Measurements from ENCODE around the gene ZDHHC14.

DNA sequence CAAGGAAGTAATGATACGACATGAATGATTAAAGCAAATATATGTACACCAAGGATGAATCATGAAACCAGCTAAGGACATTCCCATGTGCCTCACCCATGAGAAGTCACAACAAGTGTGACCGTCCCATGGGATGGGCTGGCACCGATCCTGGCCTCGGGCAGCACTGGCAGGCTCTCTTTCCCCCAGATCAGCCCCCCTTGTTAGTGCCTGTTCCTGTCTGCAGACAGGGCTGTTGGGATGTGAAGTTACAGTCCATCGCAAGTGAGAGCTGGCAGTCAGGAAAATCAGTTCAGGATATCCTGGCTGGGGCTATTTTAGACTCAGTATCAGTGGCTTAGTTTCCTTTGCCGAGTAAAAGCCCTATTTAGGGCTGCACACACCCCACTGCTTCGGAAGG is 312.9 kb downstream of the ZDHHC14 start:
- TF ChIP-seq, protein P1, sequence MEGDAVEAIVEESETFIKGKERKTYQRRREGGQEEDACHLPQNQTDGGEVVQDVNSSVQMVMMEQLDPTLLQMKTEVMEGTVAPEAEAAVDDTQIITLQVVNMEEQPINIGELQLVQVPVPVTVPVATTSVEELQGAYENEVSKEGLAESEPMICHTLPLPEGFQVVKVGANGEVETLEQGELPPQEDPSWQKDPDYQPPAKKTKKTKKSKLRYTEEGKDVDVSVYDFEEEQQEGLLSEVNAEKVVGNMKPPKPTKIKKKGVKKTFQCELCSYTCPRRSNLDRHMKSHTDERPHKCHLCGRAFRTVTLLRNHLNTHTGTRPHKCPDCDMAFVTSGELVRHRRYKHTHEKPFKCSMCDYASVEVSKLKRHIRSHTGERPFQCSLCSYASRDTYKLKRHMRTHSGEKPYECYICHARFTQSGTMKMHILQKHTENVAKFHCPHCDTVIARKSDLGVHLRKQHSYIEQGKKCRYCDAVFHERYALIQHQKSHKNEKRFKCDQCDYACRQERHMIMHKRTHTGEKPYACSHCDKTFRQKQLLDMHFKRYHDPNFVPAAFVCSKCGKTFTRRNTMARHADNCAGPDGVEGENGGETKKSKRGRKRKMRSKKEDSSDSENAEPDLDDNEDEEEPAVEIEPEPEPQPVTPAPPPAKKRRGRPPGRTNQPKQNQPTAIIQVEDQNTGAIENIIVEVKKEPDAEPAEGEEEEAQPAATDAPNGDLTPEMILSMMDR (IDR thresholded peaks at IDR 0.05; ENCODE audit: low read length) = no peak
- TF ChIP-seq EZH2 (optimal IDR thresholded peaks at IDR 0.05; ENCODE audit: low read depth, low read length) = no peak
